Measurements from ENCODE around the gene GDPD5. TPM values are rescaled to one million over a fixed set of nuclear protein-coding genes. Genes with fewer than 3 reads are reported as not detected.

GDPD5 gene
- total RNA-seq, 1 experiment from 2014 or later: 12.2 TPM

GRCh38 chr11:75502138-75502537, 23.6 kb downstream of the GDPD5 start:
- no peaks in the 10 kb centered on the region for H3K27me3 Mint-ChIP-seq (ENCODE audit: low read depth)
- H3K27ac Mint-ChIP-seq: peak overlapping the region; percentile 18; the same call in 1 of the 2 replicates
- ChIA-PET CTCF (interaction anchor here (0.8 to 1.4 kb wide), 3 partner anchors 14 to 51 kb away, joined by 3 to 4 read pairs (median 3); partner anchors contain the start of gene GDPD5), POLR2A (no interaction called here)
- H3K36me3 Mint-ChIP-seq: no peaks in the 10 kb centered on the region
- ATAC-seq: no peak
- H3K4me3 Mint-ChIP-seq: no peak overlapping the region
- no peak for TF ChIP-seq ZNF219 (CRISPR knock-in tag; IDR thresholded peaks at IDR 0.05; ENCODE audit: borderline replicate concordance)
- no peak for TF ChIP-seq USF2 (CRISPR knock-in tag; IDR thresholded peaks at IDR 0.05)
- no peaks in the 10 kb centered on the region for H3K9me3 Mint-ChIP-seq
- no peak for DNase-seq (ENCODE audit: low spot score)
- H3K4me1 Mint-ChIP-seq: no peaks in the 10 kb centered on the region; the same call in 1 of the 2 replicates

- no peak for DNase-seq (ENCODE audit: low spot score)
- Mint-ChIP-seq H3K4me3 (no peak overlapping the region), H3K27ac (no peak overlapping the region), H3K9me3 (no peaks in the 10 kb centered on the region), H3K36me3 (no peaks in the 10 kb centered on the region), H3K27me3 (ENCODE audit: low read depth) (no peaks in the 10 kb centered on the region), H3K4me1 (peaks cover 7% of the 10 kb centered on the region; the same call in 1 of the 2 replicates)
- ChIA-PET CTCF (no interaction called here), POLR2A (no interaction called here)
- no peak for TF ChIP-seq ZNF317 (CRISPR knock-in tag; IDR thresholded peaks at IDR 0.05; ENCODE audit: borderline replicate concordance, low read depth)
- no peak for TF ChIP-seq SMAD4 (CRISPR knock-in tag; IDR thresholded peaks at IDR 0.05)
- TF ChIP-seq ZNF396 (CRISPR knock-in tag; IDR thresholded peaks at IDR 0.05; ENCODE audit: borderline replicate concordance): no peak
- no peak for TF ChIP-seq GRHL2 (CRISPR knock-in tag; IDR thresholded peaks at IDR 0.05; ENCODE audit: insufficient replicate concordance, severe bottlenecking)
- TF ChIP-seq MYBL2 (CRISPR knock-in tag; IDR thresholded peaks at IDR 0.05): no peak
- no peak for TF ChIP-seq RORB (CRISPR knock-in tag; IDR thresholded peaks at IDR 0.05)
- no peak for TF ChIP-seq FOXJ3 (CRISPR knock-in tag; IDR thresholded peaks at IDR 0.05; ENCODE audit: borderline replicate concordance)
- TF ChIP-seq ZNF532 (CRISPR knock-in tag; IDR thresholded peaks at IDR 0.05; ENCODE audit: borderline replicate concordance): no peak
- TF ChIP-seq IRF2 (CRISPR knock-in tag; IDR thresholded peaks at IDR 0.05; ENCODE audit: borderline replicate concordance, low read depth): no peak
- TF ChIP-seq PRRX2 (CRISPR knock-in tag; IDR thresholded peaks at IDR 0.05): no peak
- TF ChIP-seq AR (CRISPR knock-in tag; IDR thresholded peaks at IDR 0.05): no peak
- no peak for TF ChIP-seq NR1H2 (CRISPR knock-in tag; IDR thresholded peaks at IDR 0.05)
- TF ChIP-seq CBFB (CRISPR knock-in tag; IDR thresholded peaks at IDR 0.05; ENCODE audit: low read depth): no peak
- ATAC-seq: no peak
Observed at GRCh38 chr11:75500742-75501141, 25.0 kb downstream of the GDPD5 start.
